Suppressor macrophage treated with lipopolysaccharide for 1 hour (primary cell): ENCODE data around the gene HTN1.
"Not testable (repeated sequence)": the region's sequence is repeated elsewhere in the genome, so short reads cannot be mapped to it uniquely, and the experiment has no call there.

Experiments used
- DNase-seq, 3 donors: peaks; one replicate each; pipeline ENCODE4 v3.0.0-alpha.2; 2020 to 2022

The HTN1 gene

DNA sequence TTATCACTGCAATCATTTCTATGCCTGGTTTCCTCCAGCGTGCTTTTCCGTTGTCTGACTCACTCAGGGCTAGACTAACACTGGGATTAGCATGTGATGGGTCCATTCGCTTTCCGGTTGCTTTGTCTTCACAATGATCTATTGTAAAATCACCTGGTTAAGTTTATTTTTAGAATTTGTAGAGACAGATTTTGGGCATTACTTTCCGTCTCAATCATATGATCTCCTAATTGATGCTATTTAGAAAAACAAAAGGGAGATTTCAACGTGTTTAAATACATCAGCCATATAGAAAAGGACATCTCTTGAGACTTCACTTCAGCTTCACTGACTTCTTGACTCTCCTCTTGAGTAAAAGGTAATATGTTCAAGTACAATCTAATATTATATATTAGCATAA is at the start of gene HTN1:
Gene HTN1 (plus strand): TSS at position 301 of the 400 bp plus-strand sequence. CDS start 2,639 bp downstream, outside the sequence.
- not testable (repeated sequence) for DNase-seq

DNA sequence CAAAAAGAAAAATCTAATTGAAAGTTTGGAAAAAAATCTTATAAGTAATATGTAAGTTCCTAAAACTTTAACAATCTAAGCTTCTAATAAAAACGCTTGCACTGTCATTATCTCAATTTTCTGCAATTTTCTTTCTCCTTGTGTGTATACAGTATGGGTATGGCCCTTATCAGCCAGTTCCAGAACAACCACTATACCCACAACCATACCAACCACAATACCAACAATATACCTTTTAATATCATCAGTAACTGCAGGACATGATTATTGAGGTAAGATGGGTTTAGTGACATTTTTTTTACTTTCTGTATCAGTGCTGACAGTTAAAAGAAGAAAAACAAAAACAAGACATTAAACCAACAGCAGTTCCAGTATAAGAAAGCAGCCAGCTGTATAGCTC is 49.5 kb upstream of the HTN1 start:
- no peak for DNase-seq

DNA sequence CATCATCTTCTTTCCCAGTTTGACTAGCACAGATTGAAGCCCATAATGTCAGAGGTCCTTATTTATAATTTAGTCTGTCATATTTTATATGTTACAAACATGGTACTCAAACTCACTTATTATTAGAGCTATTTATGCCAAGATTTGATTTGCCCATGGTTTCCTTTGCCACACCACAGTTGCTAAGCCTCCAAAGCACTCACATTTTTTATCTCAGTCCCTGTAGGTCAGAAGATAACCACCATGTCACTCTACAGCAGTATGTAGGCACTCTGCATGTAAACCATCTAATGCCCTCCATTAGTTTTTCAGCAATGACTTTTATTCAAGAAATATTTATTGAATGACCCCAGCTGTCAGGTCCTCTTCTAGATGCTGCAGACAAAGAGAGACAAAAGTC is 47.7 kb upstream of the HTN1 start:
- DNase-seq, result no peak

DNA sequence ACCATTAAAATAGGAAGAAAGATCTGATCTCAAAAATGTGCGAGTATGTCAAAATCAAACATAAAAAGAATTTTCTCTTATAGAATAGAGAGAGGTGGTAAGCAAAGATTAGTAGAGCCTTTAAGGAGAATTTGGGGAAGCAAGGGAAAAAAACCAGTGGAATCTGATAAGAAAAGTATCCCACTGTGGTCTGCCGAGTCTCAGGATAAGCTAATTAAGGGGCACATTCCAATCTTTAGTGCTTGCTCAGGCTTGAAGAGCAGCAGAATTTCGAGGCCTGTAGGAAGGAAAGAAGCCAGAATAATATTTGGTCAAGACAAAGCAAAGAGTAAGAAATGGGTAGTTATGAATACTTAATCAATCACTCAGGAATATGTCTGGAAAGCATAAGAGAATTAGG is 41.5 kb upstream of the HTN1 start:
- no peak for DNase-seq

DNA sequence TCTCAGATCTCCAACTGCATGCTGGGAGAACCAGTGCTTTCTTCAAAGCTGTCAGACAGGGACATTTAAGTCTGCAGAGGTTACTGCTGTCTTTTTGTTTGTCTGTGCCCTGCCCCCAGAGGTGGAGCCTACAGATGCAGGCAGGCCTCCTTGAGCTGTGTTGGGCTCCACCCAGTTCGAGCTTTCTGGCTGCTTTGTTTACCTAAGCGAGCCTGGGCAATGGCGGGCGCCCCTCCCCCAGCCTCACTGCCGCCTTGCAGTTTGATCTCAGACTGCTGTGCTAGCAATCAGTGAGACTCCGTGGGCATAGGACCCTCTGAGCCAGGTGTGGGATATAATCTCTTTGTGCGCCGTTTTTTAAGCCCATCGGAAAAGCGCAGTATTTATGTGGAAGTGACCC is 31.2 kb upstream of the HTN1 start:
- not testable (repeated sequence) for DNase-seq

DNA sequence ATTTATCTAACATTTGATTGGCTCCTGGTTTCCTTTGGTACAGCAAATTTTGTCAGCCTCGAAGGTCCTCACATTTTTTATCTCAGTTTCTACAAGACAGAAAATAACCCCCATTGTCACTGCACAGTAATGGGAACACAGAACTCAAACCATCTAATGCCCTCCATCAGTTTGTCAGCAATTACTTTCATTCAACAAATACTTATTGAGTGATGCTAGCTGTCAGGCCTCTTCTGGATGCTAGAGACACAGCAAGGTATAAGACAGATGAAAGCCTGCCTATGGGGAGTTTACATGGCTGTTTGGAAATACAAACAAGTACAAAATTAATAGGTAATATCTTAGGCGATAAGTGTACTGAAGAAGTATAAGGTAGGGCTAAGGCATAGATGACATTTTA is 27.0 kb upstream of the HTN1 start:
- DNase-seq, result no peak

DNA sequence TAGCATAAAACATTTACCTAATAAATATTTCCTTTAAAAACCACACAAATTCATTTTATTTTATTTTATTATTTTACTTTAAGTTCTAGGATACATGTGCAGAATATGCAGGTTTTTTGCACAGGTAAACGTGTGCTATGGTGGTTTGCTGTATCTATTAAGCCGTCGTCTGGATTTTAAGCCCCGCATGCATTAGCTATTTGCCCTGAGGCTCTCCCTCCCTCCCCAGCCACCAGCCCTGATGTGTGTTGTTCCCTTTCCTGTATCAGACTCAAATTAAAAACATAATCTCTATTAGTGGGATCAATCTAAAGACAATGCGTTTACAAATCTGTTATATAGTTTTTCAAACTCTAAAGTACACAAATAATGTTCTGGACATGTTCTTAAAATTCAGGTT is 23.2 kb upstream of the HTN1 start:
- no peak for DNase-seq

DNA sequence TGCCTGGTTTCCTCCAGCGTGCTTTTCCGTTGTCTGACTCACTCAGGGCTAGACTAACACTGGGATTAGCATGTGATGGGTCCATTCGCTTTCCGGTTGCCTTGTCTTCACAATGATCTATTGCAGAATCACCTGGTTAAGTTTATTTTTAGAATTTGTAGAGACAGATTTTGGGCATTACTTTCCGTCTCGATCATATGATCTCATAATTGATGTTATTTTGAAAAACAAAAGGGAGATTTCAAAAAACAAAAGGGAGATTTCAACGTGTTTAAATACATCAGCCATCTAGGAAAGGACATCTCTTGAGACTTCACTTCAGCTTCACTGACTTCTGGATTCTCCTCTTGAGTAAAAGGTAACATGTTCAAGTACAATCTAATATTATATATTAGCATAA is 22.1 kb upstream of the HTN1 start, which contains the start of gene HTN3:
Gene HTN3 (plus strand): TSS at position 301 of the 400 bp plus-strand sequence. CDS start 2,282 bp downstream, outside the sequence.
- not testable (repeated sequence) for DNase-seq

DNA sequence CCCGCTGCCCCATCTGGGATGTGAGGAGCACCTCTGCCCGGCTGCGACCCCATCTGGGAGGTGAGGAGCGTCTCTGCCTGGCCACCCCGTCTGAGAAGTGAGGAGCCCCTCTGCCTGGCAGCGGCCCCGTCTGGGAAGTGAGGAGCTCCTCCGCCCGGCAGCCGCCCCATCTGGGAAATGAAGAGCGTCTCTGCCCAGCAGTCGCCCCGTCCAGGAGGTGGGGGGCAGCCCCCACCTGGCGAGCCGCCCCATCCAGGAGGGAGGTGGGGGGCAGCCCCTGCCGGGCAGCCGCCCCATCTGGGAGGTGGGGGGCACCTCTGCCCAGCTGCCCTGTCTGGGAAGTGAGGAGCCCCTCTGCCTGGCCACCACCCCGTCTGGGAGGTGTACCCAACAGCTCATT is 12.7 kb upstream of the HTN1 start:
- DNase-seq, result not testable (repeated sequence)

DNA sequence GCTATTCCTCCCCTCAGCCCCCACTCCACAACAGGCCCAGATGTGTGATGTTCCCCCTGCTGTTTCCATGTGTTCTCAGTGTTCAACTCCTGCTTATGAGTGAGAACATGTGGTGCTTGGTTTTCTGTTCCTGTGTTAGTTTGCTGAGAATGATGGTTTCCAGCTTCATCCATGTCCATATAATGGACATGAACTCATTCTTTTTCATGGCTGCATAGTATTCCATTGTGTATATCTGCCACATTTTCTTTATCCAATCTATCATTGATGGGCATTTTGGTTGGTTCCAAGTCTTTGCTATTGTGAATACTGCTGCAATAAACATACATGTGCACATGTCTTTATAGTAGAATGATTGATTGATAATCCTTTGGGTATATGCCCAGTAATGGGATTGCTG is 10.3 kb upstream of the HTN1 start:
- not testable (repeated sequence) for DNase-seq

DNA sequence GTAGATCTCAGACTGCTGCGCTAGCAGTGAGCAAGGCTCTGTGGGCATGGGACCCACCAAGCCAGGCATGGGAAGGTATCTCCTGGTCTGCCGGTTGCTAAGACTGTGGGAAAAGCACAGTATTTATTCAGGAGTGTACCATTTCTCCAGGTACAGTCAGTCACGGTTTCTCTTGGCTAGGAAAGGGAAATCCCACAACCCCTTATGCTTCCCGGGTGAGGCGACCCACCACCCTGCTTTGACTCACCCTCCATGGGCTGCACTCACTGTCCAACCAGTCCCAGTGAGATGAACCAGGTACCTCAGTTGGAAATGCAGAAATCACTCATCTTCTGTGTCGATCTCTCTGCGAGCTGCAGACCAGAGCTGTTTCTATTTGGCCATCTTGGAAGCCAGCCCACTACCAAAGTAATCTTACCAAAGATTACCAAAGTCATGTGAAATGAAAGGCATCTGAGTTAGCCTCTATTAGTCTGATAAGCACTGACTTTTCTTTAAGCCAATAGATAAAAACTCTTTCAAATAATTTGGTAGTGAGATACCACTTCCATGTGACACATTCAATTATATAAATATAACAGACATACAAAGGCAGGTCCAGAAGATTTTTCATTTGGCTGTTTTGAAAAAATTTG is 8.5 kb upstream of the HTN1 start:
- no peak for DNase-seq

DNA sequence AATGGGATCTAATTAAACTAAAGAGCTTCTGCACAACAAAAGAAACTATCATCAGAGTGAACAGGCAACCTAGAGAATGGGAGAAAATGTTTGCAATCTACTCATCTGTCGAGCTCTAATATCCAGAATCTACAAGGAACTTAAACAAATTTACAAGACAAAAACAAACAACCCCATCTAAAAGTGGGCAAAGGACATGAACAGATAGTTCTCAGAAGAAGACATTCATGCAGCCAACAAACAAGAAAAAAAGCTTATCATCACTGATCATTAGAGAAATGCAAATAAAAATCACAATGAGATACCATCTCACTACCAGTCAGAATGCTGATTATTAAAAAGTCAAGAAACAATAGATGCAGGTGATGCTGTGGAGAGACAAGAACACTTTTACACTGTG is 6.3 kb downstream of the HTN1 start:
- DNase-seq, result not testable (repeated sequence)

DNA sequence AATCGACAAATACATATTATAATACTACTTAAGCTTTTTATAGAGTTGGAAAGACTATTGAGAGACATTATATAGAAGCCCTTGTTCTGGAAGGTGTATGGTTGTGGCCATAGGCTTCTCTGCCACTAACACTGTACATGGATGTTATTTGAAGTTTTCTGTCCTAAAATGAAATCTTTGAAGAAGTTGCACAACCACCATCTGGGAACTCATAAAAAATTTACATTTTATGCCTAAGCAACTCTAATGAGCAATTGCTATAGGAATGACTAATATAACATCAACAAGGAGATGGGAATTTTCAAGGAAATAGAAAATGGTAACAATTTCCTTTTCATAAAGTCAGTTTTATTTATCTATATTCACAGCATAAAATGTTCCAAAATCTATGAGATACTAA is 7.4 kb downstream of the HTN1 start:
- DNase-seq, result no peak

DNA sequence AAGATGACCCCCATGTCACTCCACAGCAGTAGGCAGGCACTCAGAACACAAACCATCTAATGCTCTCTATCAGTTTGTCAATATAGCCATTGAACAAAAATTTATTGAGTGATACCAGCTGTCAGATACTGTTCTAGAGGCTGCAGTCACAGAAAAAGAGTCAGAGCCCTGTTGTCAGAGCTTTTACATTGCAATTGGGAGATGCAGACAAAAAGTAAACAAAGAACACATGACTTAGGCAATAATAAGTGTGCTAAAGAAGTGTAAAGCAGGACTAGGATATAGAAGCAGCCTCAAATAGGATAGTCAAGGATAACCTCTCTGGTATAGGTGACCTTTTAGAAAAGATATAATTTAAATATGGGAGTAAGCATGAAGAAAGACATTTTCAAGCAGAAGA is 8.9 kb downstream of the HTN1 start:
- no peak for DNase-seq

DNA sequence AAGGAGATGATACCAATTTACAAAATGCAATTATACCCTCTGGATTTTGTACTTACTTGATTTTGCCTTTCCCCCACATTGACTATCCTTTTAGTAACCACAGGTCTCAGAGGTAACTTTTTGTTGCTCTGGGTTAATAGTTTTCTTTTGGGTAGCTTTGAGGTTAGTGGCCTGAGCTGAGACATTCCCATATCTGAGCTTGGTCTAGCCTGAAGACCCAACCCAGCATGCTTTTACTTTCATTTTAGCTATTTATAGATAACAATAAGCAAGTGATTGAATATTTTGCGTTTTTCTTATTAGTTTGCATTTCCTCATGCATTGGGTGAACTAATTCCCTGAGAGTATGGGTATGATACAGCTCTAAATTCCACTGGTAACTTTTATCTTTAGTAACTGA is 11.8 kb downstream of the HTN1 start:
- no peak for DNase-seq

DNA sequence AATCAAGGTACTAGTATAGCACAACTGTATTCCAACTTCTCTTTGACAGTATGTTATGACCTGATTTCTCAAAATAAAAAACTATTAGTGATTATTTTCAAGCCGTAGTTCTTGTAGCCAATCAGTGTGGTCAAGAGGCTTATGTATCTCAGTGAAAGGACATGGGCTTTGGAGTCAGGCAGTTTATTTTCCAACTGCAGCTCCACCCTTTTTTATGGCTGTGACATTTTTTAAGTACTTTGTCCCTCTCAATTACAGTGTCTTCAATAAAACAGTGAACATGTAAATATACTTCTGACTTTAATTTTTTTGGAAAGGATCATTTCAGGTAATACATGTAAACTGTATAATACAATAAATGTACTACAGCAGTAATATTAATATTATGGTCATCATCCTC is 30.0 kb downstream of the HTN1 start:
- no peak for DNase-seq

DNA sequence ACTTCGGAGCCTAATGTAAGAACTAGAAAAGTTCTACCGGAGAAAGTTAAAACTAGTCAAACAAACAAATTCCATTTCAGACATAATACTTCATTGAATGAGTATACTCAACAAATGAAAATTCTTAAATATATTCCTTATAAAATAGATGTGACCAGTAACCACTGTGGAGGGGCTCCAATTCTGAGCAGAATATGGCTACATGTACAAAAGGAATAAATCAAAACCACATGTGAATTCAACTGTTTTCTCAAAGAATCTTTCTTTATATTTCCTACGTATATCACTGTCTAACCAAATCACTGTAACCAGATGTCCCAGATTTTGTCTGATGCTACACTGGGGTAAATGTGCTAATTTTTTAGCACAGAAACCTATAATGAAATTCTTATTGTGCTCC is 49.0 kb downstream of the HTN1 start:
- DNase-seq, result no peak
